Measurements from ENCODE around the gene TSPAN18.

TSPAN18 gene, protein sequence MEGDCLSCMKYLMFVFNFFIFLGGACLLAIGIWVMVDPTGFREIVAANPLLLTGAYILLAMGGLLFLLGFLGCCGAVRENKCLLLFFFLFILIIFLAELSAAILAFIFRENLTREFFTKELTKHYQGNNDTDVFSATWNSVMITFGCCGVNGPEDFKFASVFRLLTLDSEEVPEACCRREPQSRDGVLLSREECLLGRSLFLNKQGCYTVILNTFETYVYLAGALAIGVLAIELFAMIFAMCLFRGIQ

DNA sequence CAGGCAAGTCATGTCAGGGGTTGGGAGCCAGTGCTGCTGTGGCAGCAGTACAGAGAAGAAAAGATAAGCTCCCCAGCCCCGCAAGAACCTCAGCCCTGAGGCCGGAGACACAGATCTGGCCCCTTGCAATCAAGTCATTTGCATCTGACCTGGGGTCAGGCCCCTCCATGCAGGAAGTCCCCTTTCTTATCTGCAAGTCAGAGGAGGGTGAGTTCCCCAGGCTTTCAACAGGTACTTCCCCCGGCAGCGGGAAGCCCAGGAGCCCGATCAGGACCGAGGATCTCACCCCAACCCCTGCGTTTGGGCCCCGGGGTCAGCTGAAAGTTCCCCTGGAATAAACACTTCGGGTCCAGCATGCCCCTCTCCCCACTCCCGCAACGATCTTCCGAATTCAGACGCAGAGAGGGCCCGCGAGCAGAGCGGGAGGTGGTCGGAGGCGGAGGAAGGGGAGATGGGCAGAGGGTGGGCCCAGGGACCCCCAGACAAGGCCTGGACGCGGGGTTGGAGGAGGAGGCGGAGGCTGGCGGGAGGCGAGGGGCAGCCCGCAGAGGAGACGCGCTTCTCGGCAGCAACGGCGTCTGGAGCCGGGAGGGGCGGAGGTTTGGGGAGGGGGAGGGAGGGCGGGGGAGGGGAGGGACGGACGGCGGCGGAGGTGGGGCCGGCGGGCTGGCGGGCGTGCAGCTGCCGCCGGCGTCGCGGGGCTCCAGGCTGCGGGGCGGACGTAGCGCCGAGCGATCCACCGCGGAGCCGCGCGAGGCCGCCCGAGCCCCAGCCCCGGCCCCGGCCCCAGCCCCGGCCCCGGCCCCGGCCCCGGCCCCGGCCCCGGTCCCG lies at the start of gene TSPAN18:
TSS of gene TSPAN18 (plus strand) at position 680 of the 831 bp plus-strand sequence. CDS start 179,455 bp downstream, outside the sequence.
- no peak for DNase-seq (ENCODE audit: low read depth in 2 of 2)

DNA sequence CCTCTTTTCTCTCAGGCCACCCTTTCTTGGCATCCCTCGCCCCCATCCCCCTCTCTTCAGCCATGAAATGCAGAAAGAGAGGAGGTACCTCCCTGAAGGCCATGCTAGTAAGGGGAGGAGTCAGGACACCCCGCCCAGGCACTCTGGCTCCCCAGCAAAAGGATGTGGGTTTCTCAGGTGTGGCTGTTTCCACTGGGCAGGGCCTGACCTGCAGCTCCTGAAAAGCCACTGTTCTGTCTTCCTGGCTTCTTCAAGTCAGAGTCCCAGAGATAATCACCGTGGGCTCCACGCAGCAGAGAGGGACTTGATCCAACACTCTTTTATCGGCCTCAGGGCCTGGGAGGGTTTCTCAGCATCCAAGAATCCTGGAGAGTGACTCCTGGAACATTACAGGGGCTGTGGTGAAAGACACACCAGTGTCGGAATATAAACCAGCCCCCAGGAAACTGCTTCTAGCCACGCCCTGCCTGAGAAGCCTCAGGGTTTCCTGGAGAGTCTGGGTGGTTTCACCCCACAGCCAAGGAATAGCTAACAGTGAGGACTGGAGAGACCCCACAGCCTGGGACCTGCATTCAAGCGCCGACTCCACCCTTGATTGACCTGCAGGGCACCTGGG lies 45.7 kb upstream of the TSPAN18 start:
- DNase-seq (ENCODE audit: low read depth in 2 of 2) = no peak

DNA sequence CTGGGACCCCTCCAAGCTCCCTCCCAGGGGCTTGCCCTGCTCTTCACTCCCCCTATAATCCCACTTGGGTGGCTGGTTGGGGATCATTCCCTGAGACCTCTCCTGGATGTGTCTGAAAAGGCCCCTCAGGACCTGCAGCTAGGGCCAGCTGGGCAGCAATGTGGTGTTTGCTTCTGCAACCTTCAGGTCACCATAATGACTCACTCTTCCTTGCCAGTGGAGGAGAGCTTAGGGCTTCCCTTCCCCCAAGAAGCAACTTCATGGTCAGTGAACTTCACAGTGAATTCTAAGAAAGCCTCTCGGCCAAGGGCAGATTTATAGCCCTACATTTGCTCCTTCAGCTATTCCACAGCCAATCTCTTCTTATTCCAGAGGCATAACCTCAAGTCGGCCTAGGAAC lies 45.1 kb upstream of the TSPAN18 start:
- no peak for DNase-seq (ENCODE audit: low read depth in 2 of 2)

DNA sequence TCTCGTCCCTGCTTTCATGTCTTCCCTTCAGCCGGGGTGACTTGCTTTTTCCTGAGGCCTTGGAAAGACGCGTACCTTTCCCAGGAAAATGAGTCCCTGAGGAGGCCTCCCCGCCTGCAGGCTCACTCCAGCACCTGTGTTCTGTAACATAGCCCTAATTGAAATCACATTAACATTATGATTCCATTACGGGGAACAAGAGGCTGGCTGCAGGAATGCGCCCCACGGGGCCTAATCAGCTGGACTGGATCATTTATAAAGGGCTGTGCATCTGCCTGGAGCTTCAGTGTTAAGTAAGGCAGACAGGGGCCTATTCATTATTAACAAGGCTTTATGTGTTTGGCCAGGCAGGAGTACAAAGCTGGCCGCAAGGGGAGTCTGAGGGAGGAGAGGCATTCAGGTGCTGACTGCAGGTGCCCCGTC lies 41.9 kb upstream of the TSPAN18 start:
- no peak for DNase-seq (ENCODE audit: low read depth in 2 of 2)

DNA sequence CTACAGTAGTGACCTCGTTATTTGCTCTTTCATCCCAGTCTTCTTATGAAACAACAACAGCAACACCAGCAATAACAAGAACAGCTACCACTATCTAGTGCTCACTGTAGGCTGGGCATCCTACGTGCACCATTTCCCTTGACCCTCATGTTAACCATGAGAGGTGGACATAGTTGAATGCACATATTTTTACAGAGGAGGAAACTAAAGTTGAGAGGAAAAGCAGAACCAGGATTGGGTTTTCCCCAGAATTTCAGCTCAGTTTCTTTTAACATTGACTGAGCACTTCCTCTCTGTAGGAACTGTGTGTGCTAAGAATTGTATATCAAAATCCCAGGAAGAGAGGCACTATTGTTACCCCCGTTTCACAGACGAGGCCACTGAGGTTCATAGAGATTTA lies 39.4 kb upstream of the TSPAN18 start:
- DNase-seq (ENCODE audit: low read depth in 2 of 2) = no peak

DNA sequence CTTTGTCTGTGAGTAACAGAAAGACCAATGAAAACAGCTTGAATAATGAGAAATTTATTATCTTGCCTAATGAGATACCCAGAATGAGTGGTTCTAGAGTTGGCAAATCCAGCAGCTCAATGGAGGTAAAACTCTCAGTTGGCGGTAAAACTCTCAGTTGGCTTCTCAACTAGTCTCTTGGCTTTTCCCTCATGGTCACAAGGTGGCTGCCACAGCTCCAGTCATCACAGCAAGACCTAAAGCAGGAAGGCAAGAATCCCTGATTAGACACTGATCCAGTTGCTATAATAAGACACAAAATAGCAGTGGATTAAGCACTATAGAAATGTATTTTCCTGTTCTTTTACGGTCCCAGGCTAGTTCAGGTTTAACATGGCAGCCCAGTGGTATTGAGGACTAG lies 37.5 kb upstream of the TSPAN18 start:
- DNase-seq (ENCODE audit: low read depth in 2 of 2) = no peak

DNA sequence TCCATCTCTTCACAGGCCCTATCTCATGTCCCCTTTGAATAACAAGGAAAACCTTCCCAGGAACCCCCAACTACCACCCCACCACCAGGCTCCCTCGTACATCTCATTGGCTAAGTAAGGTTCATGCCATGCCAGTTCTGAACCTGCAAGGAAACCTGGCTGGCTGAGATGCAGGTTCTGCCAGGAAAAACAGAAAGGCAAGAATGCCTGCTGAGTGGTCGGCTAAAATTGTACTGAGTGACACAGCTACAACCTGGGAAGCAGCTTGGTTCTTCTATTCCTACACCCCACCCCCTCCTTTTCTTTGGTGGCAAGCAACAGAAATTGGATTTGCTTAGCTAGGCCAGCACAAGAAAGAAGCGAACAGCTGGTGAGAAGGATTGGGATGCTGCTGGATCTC lies 36.1 kb upstream of the TSPAN18 start:
- no peak for DNase-seq (ENCODE audit: low read depth in 2 of 2)

DNA sequence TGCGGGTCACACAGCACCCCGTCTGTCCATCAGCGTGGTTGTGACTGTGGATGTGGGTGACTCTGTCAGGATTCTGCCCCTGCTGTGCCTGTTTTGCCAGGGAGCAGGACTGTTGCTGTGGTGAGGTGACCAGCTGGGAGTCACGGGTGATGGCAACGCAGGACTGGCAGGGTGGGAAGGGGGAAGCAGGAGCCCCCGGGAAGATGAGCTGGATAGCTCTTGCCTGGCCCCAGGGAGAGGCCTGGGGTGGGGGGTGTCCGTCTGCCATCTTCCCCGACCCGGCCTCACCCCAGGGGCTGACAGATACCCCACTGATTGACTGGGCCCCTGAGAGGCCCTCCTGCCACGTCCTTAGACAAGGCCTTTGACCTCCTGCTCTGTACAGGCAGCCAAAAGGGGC lies 34.3 kb upstream of the TSPAN18 start:
- no peak for DNase-seq (ENCODE audit: low read depth in 2 of 2)

DNA sequence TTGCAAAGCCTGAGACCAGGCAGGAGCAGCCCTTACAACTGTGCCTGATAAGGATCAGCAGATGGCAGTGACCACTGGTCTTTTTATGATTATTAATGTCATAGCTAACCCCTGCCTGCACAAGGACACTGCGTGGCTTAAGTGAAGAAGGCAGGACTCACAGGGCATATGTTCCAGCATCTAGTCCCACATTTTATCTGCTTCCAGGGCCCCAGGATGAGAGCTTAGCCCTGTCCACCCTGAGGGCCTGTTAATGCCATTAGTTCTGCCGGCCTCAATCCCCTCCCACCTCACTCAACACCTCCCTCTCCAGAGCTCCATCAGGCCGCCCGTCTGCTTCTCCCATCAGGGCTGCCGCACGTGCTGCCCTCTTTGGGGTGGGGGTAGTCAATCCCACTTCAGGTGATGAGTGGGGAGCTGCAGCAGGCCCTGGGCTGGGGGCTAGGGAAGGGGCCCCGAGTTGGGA lies 33.1 kb upstream of the TSPAN18 start:
- no peak for DNase-seq (ENCODE audit: low read depth in 2 of 2)

DNA sequence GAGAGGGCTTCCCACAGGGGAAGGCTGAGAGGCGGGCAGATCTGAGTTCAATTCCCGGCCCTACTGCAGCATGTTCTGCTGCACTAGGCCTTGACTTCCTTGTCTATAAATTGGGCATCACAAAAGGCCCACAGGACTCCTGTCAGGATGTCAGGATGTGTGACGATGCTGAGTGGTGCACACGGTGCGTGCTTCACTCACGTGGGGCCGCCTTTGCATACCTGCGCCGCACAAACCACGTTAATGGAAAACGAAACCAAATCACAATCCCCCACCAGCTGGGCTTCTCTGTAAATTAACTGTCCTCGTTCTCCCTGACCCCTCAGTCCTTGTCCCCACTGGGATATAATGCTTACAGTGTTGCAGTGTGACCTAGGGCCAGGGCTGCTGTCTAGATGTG lies 32.3 kb upstream of the TSPAN18 start:
- no peak for DNase-seq (ENCODE audit: low read depth in 2 of 2)

DNA sequence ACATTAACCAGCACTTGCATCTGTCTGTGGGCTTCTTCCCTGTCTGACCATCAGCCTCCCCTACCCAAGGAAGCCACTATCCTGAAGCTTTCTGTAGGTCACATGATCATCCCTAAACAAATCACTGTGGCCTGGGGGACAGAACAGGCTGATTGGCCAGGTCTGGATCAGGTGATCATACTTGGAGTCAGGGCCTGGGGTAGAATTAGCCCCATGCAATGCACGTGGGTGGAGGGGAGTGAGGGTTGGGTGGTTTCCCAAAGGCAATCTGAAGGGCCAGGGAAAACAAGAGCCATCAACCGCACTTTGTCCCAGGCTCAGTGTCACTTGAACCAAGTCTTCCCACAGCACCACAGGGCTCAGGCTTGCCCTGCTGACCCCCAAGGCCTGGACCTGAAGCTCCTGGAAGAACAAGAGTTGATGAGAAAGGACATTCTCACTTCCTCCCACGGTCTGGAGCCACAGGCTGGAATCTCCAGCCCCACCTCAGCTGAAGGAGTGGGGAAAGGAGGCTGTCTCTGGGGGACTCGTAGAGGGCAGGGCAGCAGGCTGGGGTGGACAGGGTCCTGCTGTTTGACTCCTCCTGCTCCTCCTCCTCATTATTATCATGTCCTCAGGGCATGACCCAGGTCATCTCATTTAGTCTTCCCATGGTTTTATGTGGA lies 31.5 kb upstream of the TSPAN18 start:
- DNase-seq (ENCODE audit: low read depth in 2 of 2) = no peak

DNA sequence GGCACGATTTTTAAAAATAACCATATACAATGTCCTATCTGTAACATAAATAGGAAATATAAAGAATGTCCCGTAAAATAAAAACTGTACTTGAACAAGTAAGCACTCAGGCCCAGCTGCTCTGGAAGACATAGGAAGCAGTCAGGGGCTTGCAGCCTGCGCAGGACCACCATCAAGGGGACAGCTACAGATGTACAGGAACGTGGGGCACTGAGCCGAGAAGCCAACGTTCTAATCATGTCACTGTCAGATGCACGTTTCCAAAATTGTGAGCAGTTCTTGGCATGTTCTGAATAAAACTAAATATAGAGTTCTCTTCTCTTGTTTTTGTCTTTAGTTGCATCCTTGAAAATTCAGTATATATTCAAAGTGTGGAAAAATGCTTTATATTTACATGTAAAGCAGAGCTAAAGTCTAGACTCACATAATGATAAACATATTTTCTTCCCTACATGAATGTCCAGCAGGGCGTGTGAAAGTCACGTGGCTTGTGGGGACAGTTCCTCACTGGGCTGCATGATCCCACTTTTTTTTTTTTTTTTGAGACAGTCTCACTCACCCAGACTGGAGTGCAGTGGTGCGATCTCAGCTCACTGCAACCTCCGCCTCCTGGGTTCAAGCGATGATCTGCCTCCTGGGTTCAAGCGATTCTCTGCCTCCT lies 28.4 kb upstream of the TSPAN18 start:
- DNase-seq (ENCODE audit: low read depth in 2 of 2) = no peak

DNA sequence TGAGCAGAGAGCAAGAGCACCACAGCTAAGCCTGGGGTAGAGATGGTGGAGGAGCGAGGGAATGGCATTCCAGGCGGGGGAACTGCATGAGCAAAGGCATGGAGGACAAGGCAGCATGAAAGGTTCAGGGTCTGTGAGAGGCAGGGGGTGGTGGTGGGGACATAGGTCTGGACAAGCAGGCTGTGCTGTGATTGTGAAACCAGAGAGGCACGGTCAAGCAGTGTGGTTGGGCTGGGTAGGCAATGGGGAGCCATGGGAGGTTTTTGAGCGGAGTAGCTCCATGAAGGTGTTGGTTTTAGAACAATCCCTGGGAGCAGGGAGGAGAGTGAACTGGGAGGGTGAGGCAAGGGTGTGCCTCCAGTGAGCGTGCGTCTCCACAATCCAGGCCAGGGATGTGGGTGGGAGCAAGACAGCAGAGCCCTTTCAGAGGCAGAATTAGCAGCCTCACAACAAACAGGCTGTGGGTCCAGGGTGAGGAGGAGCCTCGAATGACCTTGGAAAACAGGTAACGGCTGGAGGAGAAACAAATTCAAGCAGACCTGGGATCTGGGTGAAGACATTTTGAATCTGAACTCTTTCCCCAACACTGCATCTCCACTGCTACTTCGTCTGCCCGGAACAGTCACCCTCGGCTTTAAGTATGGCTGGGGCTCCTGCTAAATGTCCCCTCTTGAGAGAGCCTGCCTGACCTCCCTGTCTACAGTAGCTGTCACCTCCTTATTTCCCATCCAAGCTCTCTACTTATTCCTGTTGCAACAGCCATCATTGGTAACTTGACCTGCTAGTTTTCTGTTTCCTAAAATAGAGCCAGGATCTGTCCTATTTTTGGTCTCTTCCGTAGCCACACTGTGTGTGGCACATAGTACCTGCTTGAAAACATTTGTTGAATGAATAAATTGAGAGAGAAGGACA lies 27.0 kb upstream of the TSPAN18 start:
- DNase-seq (ENCODE audit: low read depth in 2 of 2) = no peak

DNA sequence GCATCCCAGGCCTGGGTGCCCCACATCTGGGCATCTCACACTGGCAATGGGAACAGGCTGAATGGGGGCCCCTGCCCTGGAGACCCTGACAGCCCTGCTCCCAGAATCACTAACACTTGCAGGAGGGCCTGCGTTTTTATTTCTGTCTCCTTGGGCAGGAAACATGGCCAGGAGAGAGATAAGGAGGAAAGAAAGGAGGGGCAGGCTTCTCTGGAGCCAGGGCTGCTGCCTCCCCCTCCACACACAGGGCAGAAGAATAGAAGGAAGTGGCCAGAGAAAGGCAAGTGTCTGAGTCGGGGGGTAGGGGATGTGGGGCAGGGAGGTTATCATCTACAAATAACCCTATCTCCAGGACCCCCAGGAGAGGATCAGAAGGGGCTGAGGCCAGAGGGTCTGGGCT lies 25.5 kb upstream of the TSPAN18 start:
- DNase-seq (ENCODE audit: low read depth in 2 of 2) = no peak

DNA sequence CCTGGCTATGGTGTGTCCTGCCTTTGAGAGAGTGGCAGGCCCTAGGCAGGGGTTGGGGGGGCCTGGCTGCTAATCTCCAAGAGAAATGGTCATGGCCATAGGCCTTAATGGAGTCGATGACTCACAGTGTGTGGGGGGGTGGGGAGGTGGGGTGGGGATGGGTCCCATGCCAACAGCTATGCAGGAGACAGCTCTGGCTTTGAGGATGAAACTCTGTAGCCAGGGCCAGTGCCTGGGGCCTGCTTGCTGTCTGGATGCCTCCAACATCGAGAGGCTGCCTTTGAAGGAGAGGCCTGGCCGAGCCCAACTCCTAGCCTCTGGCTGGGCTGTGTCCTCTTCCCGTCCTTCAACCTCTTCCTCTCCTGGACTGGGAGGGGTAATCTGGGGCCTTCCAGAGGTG lies 23.9 kb upstream of the TSPAN18 start:
- no peak for DNase-seq (ENCODE audit: low read depth in 2 of 2)

DNA sequence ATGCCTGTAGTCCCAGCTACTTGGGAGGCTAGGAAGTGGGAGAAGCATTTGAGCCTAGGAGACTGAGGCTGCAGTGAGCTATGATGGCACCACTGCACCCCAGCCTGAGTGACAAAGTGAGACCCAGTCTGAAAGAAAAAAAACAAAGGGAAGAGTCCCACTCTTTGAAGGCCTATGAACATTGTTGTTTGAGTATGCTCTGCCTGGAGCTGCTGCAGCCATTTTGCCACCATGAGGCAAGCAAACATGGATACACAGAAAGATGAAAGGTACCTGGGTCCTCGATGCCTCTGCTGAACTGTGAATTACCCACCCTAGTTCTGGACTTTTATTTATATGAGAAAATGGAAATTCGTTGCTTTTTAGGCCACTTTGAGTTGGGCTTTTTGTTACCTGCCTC lies 19.7 kb upstream of the TSPAN18 start:
- DNase-seq (ENCODE audit: low read depth in 2 of 2) = no peak

DNA sequence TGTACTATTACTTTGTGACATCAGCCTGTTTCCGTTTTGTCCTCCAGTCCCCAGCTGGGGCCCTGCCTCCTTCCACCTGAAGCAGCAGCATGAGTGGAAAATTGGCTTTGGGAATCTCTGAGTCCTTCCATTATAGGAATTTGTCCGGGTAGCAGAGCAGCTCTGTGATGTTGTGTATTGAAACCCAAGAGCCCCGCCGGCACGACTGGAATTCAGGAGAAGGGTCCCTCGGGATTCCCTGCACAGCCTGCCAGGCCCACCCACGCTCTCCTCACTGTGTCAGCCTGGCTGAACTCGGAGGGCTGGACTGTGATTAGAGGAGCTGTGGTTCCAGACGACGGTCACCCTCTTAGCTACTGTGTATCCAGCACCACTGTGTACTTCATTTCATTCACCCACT lies 18.8 kb upstream of the TSPAN18 start:
- no peak for DNase-seq (ENCODE audit: low read depth in 2 of 2)

DNA sequence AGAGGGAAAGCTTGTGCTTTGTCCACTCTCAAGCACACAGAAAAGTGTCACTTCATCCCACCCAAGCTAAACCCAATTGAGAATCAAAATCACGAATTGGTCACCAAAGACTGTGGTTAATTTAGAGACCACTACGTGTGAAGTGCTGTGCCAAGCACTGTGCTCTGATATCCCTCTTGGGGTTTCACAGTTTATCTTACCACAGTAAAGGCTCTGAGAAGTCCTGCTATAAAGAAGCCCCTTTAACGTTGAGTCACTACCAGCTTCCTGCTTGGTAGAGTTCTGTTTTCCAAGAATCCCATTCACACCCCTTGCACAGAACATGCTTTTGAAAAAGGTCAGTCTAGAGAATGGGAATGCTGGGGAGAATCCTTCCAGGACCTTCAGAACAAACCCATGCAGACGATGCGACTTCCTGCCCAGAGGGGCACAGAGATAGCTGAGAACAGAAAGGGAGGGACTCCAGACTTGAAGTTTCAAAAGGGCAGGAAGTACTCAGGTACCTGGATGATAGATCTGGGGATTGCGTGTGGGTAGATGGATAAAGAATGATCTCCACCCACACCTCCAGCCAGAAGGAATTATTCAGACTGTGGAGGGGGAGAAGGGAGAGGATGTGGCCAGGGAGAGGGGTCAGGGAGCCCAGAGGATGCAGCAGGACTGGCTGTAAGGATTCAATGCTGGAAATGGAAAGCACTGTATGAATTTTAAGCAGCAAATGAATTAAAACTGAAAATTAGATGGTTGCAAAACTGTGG lies 18.1 kb upstream of the TSPAN18 start:
- no peak for DNase-seq (ENCODE audit: low read depth in 2 of 2)

DNA sequence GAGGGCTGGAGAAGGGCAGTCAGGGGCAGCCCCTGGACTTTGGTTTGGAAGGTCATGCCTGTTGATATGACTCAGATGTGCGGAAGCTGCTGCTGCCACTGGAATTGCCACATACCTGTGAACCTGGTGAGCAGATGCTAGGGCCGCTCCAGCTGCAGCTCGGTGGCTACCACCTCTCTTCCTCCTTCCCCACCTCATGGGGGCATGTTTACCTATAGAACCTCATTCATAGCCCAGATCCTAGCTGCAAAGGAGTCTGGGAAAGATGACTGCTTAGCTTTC lies 17.5 kb upstream of the TSPAN18 start:
- no peak for DNase-seq (ENCODE audit: low read depth in 2 of 2)

DNA sequence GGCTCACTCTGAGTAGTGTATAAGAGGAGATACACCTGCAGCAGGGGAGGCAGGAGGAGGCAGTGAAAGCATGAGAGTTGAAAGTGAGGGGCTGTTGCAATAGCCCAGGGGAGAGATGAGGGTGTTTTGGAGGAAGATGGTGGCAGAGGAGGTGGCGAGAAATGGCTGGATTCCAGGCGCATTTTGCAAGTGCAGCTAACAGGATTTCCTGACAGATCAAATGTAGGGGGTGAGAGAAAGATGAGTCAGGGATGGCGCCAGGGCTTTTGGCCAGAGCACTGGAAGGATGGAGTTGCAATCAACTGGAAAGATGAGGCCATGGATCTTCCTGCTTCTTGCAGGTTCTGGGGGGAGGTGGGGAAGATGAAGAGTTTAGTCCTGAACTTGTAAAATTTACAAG lies 16.8 kb upstream of the TSPAN18 start:
- no peak for DNase-seq (ENCODE audit: low read depth in 2 of 2)
